ENCODE data around the gene BPI. TPM values are rescaled to one million over a fixed set of nuclear protein-coding genes. Genes with fewer than 3 reads are reported as not detected.

The BPI gene
- total RNA-seq, 1 experiment from 2014 or later = not detected

DNA sequence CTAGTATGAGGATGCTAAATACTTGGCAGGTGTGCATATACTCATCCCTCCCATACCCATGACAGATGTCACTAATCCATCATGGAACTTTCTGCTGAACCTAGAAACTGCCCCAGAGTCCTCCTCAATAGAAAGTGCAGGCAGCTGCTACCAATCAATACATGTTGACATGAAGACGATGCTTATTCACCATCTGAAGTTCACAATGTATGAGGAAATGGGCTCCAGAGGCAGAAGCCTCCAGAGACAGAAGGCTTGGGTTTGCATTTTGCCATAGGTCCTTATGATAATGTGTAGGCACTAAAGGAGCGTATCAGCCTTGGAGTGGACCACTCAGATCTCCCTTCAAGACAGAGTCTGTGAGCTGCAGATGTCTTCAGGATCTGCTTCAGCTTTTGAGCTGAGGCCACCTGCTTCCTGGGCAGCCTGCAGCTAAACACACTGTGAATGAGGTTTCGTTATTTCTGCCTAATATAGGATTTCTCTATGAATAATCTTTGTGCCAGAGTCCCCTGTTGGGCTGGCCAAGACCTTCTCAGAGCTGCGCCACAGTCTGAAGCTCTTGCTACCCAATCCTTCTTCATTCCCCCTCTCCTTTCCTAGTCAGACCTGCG is 35.9 kb upstream of the BPI start:
- POLR2A ChIA-PET = no interaction called here
- no TSS peak for BruUV-seq (replicated peaks)
- no peaks in the 10 kb centered on the region for H3K4me1 ChIP-seq

DNA sequence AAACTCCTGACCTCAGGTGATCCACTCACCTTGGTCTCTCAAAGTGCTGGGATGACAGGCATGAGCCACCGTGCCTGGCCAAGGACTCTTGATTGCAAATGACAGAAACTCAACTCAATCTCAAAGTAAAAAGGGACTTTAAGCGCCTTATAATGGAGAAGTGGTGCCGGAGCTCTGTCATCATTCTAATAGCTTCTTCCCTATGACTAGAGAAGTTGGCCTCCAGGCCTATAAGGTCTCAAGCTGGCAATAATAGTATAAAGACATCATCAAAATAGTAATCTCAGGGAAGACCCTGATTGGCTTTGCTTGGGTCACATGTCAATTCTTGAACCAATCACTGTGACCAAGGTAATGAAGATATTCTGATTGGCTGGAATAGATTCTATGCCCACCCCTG is 34.9 kb upstream of the BPI start:
- BruUV-seq (replicated peaks) = no TSS peak
- Histone ChIP-seq H3K36me3 (ENCODE audit: control insufficient read depth, insufficient read depth, low read length) (no peaks in the 10 kb centered on the region), H3K4me1 (no peaks in the 10 kb centered on the region), H3K27me3 (replicated peaks; ENCODE audit: control insufficient read depth, insufficient read depth, low read length) (no peaks in the 10 kb centered on the region), H3K9me3 (peaks cover 5% of the 10 kb centered on the region; the same call in 1 of the 2 replicates), H3K4me3 (ENCODE audit: low read depth, low read length) (no peak overlapping the region)
- DNase-seq = no peak
- Mint-ChIP-seq H3K36me3 (ENCODE audit: insufficient read depth, unreplicated experiment) (no peaks in the 10 kb centered on the region), H3K27ac (ENCODE audit: unreplicated experiment) (no peak overlapping the region), H3K9me3 (ENCODE audit: unreplicated experiment) (no peaks in the 10 kb centered on the region), H3K4me1 (ENCODE audit: low read depth, unreplicated experiment) (no peaks in the 10 kb centered on the region), H3K27me3 (ENCODE audit: insufficient read depth, unreplicated experiment) (peaks cover 11% of the 10 kb centered on the region), H3K4me3 (ENCODE audit: unreplicated experiment) (no peak overlapping the region)
- CTCF ChIA-PET = interaction anchor here (0.5 kb wide), 1 partner anchor 94 kb away, joined by 3 read pairs; no protein-coding TSS in a partner anchor
- intact Hi-C loops (cut with micrococcal nuclease; ENCODE audit: unreplicated experiment) = no loop called here
- TF ChIP-seq, protein P1, sequence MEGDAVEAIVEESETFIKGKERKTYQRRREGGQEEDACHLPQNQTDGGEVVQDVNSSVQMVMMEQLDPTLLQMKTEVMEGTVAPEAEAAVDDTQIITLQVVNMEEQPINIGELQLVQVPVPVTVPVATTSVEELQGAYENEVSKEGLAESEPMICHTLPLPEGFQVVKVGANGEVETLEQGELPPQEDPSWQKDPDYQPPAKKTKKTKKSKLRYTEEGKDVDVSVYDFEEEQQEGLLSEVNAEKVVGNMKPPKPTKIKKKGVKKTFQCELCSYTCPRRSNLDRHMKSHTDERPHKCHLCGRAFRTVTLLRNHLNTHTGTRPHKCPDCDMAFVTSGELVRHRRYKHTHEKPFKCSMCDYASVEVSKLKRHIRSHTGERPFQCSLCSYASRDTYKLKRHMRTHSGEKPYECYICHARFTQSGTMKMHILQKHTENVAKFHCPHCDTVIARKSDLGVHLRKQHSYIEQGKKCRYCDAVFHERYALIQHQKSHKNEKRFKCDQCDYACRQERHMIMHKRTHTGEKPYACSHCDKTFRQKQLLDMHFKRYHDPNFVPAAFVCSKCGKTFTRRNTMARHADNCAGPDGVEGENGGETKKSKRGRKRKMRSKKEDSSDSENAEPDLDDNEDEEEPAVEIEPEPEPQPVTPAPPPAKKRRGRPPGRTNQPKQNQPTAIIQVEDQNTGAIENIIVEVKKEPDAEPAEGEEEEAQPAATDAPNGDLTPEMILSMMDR (IDR thresholded peaks at IDR 0.05; ENCODE audit: insufficient read depth in 1 of 2, low read depth in 1 of 2, low read length in 1 of 2, severe bottlenecking in 1 of 2, unreplicated experiment in 1 of 2) = no peak
- POLR2A ChIA-PET = no interaction called here

More for the DNA sequence above, 35.9 kb upstream of the BPI start:
- no peaks in the 10 kb centered on the region for H3K27me3 ChIP-seq (replicated peaks; ENCODE audit: control insufficient read depth, insufficient read depth, low read length)
- TF ChIP-seq, protein P1 (IDR thresholded peaks at IDR 0.05; ENCODE audit: insufficient read depth in 1 of 2, low read depth in 1 of 2, low read length in 1 of 2, severe bottlenecking in 1 of 2, unreplicated experiment in 1 of 2) = no peak
- Mint-ChIP-seq H3K4me3 (ENCODE audit: unreplicated experiment) (no peak overlapping the region), H3K9me3 (ENCODE audit: unreplicated experiment) (no peaks in the 10 kb centered on the region), H3K27me3 (ENCODE audit: insufficient read depth, unreplicated experiment) (peaks cover 12% of the 10 kb centered on the region), H3K36me3 (ENCODE audit: insufficient read depth, unreplicated experiment) (no peaks in the 10 kb centered on the region), H3K27ac (ENCODE audit: unreplicated experiment) (no peak overlapping the region), H3K4me1 (ENCODE audit: low read depth, unreplicated experiment) (no peaks in the 10 kb centered on the region)
- H3K4me3 ChIP-seq (ENCODE audit: low read depth, low read length) = no peak overlapping the region
- H3K9me3 ChIP-seq = peaks cover 5% of the 10 kb centered on the region; the same call in 1 of the 2 replicates
- intact Hi-C loops (cut with micrococcal nuclease; ENCODE audit: unreplicated experiment) = no loop called here
- CTCF ChIA-PET = no interaction called here
- DNase-seq = no peak
- no peaks in the 10 kb centered on the region for H3K36me3 ChIP-seq (ENCODE audit: control insufficient read depth, insufficient read depth, low read length)

DNA sequence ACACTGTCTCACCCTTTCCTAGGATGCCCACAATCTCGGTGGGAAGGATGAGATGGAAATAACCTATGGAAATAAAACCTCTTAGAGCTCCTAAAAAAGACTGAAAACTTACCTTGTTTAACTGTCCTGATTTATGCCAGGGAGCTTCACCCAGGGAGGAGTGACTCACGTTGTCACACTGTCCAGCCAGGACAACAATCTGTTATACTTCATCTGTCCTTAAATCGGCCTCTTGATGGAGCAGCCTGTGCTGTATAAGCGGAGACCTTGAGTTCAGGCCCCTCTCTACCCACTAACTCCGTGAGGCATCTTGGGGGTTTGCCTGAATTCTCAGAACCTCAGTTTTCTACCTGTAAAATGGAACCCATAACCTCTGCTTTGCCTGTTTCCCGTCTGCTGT is 34.2 kb upstream of the BPI start:
- TF ChIP-seq, protein P1 (IDR thresholded peaks at IDR 0.05; ENCODE audit: insufficient read depth in 1 of 2, low read depth in 1 of 2, low read length in 1 of 2, severe bottlenecking in 1 of 2, unreplicated experiment in 1 of 2) = no peak
- no TSS peak for BruUV-seq (replicated peaks)
- no peaks in the 10 kb centered on the region for H3K36me3 ChIP-seq (ENCODE audit: control insufficient read depth, insufficient read depth, low read length)
- POLR2A ChIA-PET = no interaction called here
- no peak overlapping the region for H3K4me3 ChIP-seq (ENCODE audit: low read depth, low read length)
- no peaks in the 10 kb centered on the region for H3K4me1 Mint-ChIP-seq (ENCODE audit: low read depth, unreplicated experiment)
- CTCF ChIA-PET = interaction anchor here (1.2 kb wide), 1 partner anchor 35 kb away, joined by 3 read pairs; no protein-coding TSS in a partner anchor
- intact Hi-C loops (cut with micrococcal nuclease; ENCODE audit: unreplicated experiment) = no loop called here
- no peak overlapping the region for H3K4me3 Mint-ChIP-seq (ENCODE audit: unreplicated experiment)
- peaks cover 5% of the 10 kb centered on the region; the same call in 1 of the 2 replicates for H3K9me3 ChIP-seq
- H3K36me3 Mint-ChIP-seq (ENCODE audit: insufficient read depth, unreplicated experiment) = no peaks in the 10 kb centered on the region
- DNase-seq = no peak
- no peaks in the 10 kb centered on the region for H3K27me3 ChIP-seq (replicated peaks; ENCODE audit: control insufficient read depth, insufficient read depth, low read length)
- H3K27ac Mint-ChIP-seq (ENCODE audit: unreplicated experiment) = no peak overlapping the region
- H3K27me3 Mint-ChIP-seq (ENCODE audit: insufficient read depth, unreplicated experiment) = peaks cover 9% of the 10 kb centered on the region
- no peaks in the 10 kb centered on the region for H3K9me3 Mint-ChIP-seq (ENCODE audit: unreplicated experiment)
- no peaks in the 10 kb centered on the region for H3K4me1 ChIP-seq
